DMS 273 treated with DMSO at 0.1 percent for 48 hours (cell line): Measurements from ENCODE around the gene RNF215.
"Not testable (repeated sequence)": the region's sequence is repeated elsewhere in the genome, so short reads cannot be mapped to it uniquely, and the experiment has no call there.

ENCODE experiments used
- DNase-seq: peaks from one replicate; lab custom pipeline; 2025; lab: John Stamatoyannopoulos, UW

RNF215 gene

DNA sequence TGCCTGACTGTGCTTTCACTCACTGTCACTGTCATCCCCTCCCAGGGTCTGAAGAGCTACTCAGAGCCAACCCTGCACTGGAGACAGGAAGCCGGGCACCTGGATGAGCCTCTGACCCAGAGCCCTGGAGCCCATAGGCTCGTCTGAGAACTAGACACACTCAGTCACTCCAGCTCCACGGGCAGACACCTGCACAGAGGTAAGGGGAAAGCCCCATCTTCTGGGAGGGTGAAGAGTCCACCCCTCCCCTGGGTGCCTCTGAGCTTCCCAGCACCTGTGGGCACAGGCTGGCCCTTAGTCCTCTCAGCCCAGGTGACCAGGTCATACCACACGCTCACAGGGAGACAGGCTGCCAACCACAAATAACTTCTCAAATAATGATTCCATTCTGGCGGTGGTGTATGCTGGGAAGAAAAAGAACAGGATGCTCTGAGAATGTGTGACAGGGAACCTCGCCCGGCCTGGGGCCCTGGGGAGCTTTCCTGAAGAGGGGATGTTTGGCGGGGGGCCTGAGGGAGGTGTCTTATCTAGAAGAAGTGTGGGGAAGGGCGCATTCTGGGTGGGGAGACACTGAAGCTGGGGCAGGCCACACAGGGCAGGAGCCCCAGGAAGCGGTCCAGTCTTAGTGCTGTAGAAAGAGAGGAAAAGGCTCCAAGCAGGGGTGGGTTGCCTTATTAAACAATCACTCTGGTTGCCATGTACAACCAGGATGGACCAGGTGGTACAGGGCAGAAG is 25.1 kb downstream of the RNF215 start:
- no peak for DNase-seq

DNA sequence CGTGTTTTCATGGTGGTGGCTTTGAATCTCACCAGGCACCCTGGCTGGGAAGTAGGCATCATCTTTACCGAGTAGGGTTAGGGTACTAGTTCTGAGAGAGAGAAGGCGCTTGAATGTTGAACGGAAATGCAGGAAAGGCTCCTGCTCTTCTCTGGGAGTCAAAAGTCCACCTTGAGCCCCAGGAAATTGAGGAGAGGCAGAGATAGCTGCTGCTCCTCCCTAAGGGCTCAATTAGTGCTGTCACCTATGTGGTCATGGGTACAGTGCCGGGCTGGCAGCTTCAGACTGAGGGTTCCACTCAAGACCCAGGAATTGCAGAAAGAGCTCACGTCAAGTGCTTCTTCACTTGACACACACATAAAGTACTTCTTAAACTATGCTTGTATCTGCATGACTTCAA is 28.7 kb downstream of the RNF215 start:
- no peak for DNase-seq

- DNase-seq: no peak
Observed at GRCh38 chr22:30357650-30358215, 29.5 kb downstream of the RNF215 start.

DNA sequence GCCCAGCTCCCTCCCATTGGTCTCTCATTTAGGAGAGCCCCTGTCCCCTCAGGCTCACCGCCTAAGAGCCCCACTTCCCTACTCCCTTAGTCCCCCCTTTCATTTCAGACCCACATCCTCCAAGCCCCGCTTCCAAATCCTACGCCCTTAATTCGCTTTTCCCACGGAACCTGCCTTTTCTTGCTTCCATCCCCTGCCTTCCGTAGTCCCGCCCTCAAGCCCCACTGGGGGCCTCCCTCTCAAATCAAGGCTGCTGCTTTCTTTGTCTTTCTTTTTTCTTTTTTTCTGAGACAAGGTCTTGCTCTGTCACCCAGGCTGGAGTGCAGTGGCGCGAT is 30.0 kb downstream of the RNF215 start:
- DNase-seq: no peak

- peak; percentile 41 for DNase-seq
Observed at GRCh38 chr22:30356449-30357235, 30.6 kb downstream of the RNF215 start, which contains the start of the genes CCDC157 and SF3A1. TSS of gene CCDC157 (plus strand) at chr22:30357007. CDS start at chr22:30366001, 8,994 bp downstream. TSS of gene SF3A1 (minus strand) at chr22:30356894. CDS start at chr22:30356792, 102 bp downstream.

DNA sequence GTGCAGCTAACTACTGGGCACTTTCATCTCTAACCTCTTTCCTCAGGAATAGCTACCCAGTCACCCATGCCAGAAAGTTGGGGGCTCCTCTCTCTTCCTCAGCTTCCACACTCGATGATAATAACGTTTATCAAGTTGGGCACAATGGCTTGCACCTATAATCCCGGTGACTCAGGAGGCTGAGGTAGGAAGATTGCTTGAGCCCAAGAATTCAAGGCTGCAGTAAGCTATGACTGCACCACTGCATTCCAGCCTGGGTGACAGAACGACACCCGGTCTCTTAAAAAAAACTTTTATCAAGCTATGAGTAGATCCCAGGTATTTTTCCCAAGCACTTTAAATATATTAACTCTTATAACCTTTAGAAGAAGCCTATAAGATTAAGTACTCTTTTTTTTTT is 32.6 kb downstream of the RNF215 start:
- no peak for DNase-seq

DNA sequence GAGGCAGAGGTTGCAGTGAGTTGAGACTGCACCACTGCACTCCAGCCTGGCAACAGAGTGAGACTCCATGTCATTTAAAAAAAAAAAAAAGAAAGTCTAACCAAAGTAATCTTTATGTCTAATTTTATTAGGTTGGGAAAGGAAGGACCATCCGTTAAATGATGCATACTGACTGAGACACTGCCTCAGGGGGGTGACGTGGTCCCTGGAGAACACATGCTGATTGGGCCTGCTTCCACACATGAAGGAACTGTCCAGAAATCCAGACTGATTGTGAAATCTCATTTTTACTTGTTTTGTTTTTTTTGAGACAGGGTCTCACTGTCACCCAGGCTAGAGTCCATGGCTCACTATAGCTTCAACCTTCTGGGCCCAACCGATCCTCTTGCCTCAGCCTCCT is 36.0 kb downstream of the RNF215 start:
- DNase-seq: no peak

DNA sequence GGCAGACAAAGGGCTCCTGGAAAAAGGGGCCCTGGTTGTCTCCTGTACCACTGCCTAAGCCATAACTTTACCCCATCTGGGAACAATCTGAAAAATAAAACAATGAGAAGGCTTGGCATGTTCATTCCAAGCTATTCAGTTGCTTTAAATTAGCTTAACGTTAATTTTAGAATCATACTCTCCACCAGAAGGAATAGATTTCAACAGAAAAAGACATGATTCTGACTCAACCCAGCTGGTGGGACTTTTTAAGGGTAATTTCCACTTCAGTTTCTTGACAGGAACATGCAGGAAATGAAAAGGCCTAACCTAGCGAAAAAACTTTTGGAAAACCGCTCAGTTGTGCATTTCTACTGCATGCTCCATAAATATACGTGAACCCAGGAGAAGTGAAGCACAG is 38.4 kb downstream of the RNF215 start:
- DNase-seq: no peak

- DNase-seq: no peak
Observed at GRCh38 chr22:30348404-30348803, 38.8 kb downstream of the RNF215 start.

- no peak for DNase-seq
Observed at GRCh38 chr22:30347255-30347892, 39.8 kb downstream of the RNF215 start.

- DNase-seq: no peak
Observed at GRCh38 chr22:30344447-30345200, 42.6 kb downstream of the RNF215 start.

- DNase-seq: no peak
Observed at GRCh38 chr22:30340911-30341685, 46.1 kb downstream of the RNF215 start.

- no peak for DNase-seq
Observed at GRCh38 chr22:30338802-30339201, 48.4 kb downstream of the RNF215 start.

DNA sequence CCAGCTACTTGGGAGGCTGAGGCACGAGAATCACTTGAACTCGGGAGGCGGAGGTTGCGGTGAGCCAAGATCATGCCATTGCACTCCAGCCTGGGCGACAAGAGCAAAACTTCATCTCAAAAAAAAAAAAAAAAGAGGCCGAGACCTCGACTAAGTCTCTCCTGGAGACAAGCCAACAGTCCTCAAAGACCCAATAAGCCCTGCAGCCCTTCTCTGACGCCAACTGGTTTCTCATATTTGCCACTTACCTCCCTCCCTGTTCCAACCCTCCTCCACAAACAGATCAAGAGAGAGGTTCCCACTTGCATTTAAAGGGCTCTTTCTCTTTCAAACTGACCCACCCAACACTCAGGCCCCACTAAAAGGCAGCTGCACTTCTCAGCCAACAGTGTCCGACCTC is 48.9 kb downstream of the RNF215 start:
- DNase-seq: not testable (repeated sequence)

- DNase-seq: no peak
Observed at GRCh38 chr22:30337461-30337778, 49.8 kb downstream of the RNF215 start.

- DNase-seq: no peak
Observed at GRCh38 chr22:30336752-30337460, 50.3 kb downstream of the RNF215 start.

DNA sequence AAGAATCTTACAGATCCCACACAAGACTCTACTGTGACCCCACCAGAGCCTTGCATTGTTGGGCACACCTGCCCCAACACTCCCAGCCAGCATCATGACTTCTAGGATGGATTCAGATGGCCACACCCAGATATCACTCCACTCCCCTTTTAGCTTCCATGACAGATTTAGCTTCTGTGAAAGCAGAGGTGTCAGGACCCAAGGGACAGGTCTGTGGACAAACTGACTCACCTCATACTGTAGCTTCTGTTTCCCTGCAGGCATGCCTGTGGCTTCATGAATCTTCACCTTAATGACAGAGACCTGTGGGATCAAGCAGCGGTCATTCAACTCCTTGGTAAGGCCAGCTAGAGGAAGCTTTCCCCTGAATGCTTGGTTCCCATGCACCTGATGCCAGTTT is 52.0 kb downstream of the RNF215 start:
- no peak for DNase-seq

DNA sequence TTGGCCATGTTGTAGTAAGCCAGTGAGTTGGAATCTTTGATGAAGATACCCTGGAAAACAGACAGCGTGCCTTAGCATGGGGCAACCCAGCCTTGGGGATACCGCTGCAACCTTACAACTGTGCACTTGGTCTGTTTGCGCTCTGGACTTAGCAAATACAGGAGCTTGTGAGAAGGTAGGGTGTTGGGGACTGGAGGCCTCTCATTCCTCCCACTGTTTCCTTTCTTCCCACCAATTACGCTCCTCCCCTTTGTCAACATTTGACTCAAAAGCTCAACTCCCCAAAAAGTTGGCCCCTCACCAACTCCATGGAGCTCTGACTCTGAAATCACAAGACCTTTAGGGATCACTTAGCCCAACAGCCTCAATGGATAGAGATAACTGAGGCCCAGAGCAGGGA is 52.6 kb downstream of the RNF215 start:
- DNase-seq: no peak

DNA sequence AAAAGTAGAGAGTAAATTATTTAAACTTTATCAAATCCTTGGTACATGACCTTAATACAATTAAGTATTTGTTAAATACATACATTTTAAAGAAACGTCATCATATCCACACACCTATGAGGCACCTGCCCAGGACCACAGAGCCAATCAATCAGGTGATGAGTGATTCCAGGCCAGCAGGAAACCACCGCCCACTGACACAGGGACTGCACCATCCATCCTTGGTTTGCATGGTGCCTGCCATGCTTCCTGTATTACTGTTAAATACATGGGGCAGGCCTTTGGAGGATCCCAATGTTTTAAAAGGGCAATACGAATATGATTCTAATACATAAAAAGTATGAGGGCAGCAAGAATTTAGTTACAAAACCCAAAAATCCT is 53.5 kb downstream of the RNF215 start:
- no peak for DNase-seq

GRCh38 chr22:30332994-30333706 is 54.1 kb downstream of the RNF215 start:
- no peak for DNase-seq
